Right lung (tissue), 10 donors: ENCODE results near the gene ARFGAP1. TPM values are rescaled to one million over a fixed set of nuclear protein-coding genes. Genes with fewer than 3 reads are reported as not detected.

Source experiments
- DNase-seq, 2 donors: peaks; one replicate each; pipeline ENCODE4 v3.0.0-alpha.2; 2013
- long read RNA-seq, 8 donors: transcript quantifications; one replicate each; lab custom pipeline, GENCODE V29; 2026
- polyA plus RNA-seq, 5 donors: library from polyadenylated mRNA; unstranded; fragments of 120-200 nt; gene quantifications; one replicate each; pipeline versions ENCODE4 v1.2.1 to v1.2.3, GENCODE V29; 2013; ENCODE audit warnings: inconsistent platforms in 1 of 5, low replicate concordance in 1 of 5; ENCODE audit not compliant: insufficient read length in 5 of 5, insufficient read depth in 1 of 5

Gene ARFGAP1
- polyA plus RNA-seq: 10 to 100 TPM; 50.4 to 83.7 (median 64.2) TPM
- long read RNA-seq, donor 1, transcript ARFGAP1-203 (13 exons, 3,281 nt): major isoform, 7 of 12 reads
- long read RNA-seq, donor 1, partial matches to known transcripts: 0 of 12 reads
- long read RNA-seq, donor 1, other reads (novel, unspliced or antisense): 0 of 12 reads
- long read RNA-seq, donor 2, transcript ARFGAP1-203 (13 exons, 3,281 nt): major isoform, 7 of 9 reads
- long read RNA-seq, donor 2, partial matches to known transcripts: 0 of 9 reads
- long read RNA-seq, donor 2, other reads (novel, unspliced or antisense): 0 of 9 reads
- long read RNA-seq, donor 3, partial matches to known transcripts: 33 of 36 reads
- long read RNA-seq, donor 3, other reads (novel, unspliced or antisense): 0 of 36 reads
- long read RNA-seq, donor 4, partial matches to known transcripts: 15 of 20 reads
- long read RNA-seq, donor 4, other reads (novel, unspliced or antisense): 0 of 20 reads
- long read RNA-seq, donor 5, transcript ARFGAP1-203 (13 exons, 3,281 nt): major isoform, 6 of 25 reads
- long read RNA-seq, donor 5, partial matches to known transcripts: 15 of 25 reads
- long read RNA-seq, donor 5, other reads (novel, unspliced or antisense): 0 of 25 reads
- long read RNA-seq, donor 6, transcript ARFGAP1-203 (13 exons, 3,281 nt): major isoform, 5 of 11 reads
- long read RNA-seq, donor 6, partial matches to known transcripts: 0 of 11 reads
- long read RNA-seq, donor 6, other reads (novel, unspliced or antisense): 0 of 11 reads
- long read RNA-seq, donor 7, transcript ARFGAP1-203 (13 exons, 3,281 nt): major isoform, 12 of 32 reads
- long read RNA-seq, donor 7, partial matches to known transcripts: 17 of 32 reads
- long read RNA-seq, donor 7, other reads (novel, unspliced or antisense): 0 of 32 reads
- long read RNA-seq, donor 8, partial matches to known transcripts: 0 of 3 reads
- long read RNA-seq, donor 8, other reads (novel, unspliced or antisense): 0 of 3 reads

- peak; percentile 91 to 92 for DNase-seq
Measured at GRCh38 chr20:63272105-63273058, at the start of gene ARFGAP1. Gene ARFGAP1, plus strand, starts transcription at chr20:63272813. Its CDS starts 2,768 bp downstream, at chr20:63275581.

GRCh38 chr20:63223121-63223825 is 49.3 kb upstream of the ARFGAP1 start:
- no peak for DNase-seq

GRCh38 chr20:63223826-63224207 is 48.8 kb upstream of the ARFGAP1 start:
- DNase-seq: no peak

GRCh38 chr20:63224412-63225081 is 48.1 kb upstream of the ARFGAP1 start:
- DNase-seq: peak in 1 of 2 donors; percentile 38

GRCh38 chr20:63225082-63225454 is 47.5 kb upstream of the ARFGAP1 start:
- DNase-seq: no peak

- DNase-seq: no peak
Measured at GRCh38 chr20:63226042-63226943, 46.3 kb upstream of the ARFGAP1 start.

- no peak for DNase-seq
Measured at GRCh38 chr20:63227260-63227659, 45.4 kb upstream of the ARFGAP1 start.

GRCh38 chr20:63228806-63229205 is 43.8 kb upstream of the ARFGAP1 start:
- DNase-seq: no peak

GRCh38 chr20:63230800-63231268 is 41.8 kb upstream of the ARFGAP1 start:
- no peak for DNase-seq

- no peak for DNase-seq
Measured at GRCh38 chr20:63232235-63233060, 40.2 kb upstream of the ARFGAP1 start.

- no peak for DNase-seq
Measured at GRCh38 chr20:63233061-63233344, 39.6 kb upstream of the ARFGAP1 start.

GRCh38 chr20:63233924-63234323 is 38.7 kb upstream of the ARFGAP1 start:
- no peak for DNase-seq

GRCh38 chr20:63234693-63235398 is 37.8 kb upstream of the ARFGAP1 start:
- DNase-seq: no peak

GRCh38 chr20:63235399-63235983 is 37.1 kb upstream of the ARFGAP1 start, which contains the start of gene BIRC7:
Gene BIRC7, plus strand, starts transcription at chr20:63235905. Its CDS starts 192 bp downstream, at chr20:63236097.
- no peak for DNase-seq

- no peak for DNase-seq
Measured at GRCh38 chr20:63236116-63236837, 36.3 kb upstream of the ARFGAP1 start.

- DNase-seq: no peak
Measured at GRCh38 chr20:63238031-63238430, 34.6 kb upstream of the ARFGAP1 start.
